ENCODE results near the gene PKD1L1.

PKD1L1 gene

DNA sequence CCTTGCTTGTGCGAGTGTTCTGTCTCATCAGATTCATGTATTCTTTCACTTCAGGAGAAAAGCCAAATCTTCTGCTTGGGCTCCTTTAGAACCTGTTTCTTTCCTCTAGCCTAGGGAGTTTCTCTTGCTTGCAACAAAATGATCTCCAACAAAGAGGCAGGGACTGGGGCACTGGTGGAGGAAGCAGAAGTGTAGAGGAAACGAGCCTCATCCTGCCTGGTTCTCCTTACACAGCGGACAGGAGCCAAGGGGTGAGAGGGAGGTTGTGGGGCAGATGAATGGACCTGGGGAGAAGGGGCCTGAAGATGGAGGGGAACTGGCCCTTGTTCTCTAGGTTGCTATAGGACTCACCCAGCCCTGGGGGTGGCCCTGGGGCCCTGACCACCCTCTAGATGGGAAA lies 141.1 kb downstream of the PKD1L1 start:
- ATAC-seq, result no peak
- no peak for TF ChIP-seq ZFP3 (CRISPR knock-in tag; IDR thresholded peaks at IDR 0.05)
- TF ChIP-seq PPARA (CRISPR knock-in tag; IDR thresholded peaks at IDR 0.05; ENCODE audit: borderline replicate concordance), result no peak
- TF ChIP-seq ZC3H10 (CRISPR knock-in tag; IDR thresholded peaks at IDR 0.05), result no peak
- no peak for TF ChIP-seq CSDC2 (CRISPR knock-in tag; IDR thresholded peaks at IDR 0.05)
- TF ChIP-seq ARNTL (CRISPR knock-in tag; IDR thresholded peaks at IDR 0.05; ENCODE audit: borderline replicate concordance, low read depth), result no peak
- no peak for TF ChIP-seq TCF4 (CRISPR knock-in tag; IDR thresholded peaks at IDR 0.05; ENCODE audit: borderline replicate concordance)
- no peak for TF ChIP-seq OSR1 (CRISPR knock-in tag; IDR thresholded peaks at IDR 0.05)
- TF ChIP-seq, protein P1, sequence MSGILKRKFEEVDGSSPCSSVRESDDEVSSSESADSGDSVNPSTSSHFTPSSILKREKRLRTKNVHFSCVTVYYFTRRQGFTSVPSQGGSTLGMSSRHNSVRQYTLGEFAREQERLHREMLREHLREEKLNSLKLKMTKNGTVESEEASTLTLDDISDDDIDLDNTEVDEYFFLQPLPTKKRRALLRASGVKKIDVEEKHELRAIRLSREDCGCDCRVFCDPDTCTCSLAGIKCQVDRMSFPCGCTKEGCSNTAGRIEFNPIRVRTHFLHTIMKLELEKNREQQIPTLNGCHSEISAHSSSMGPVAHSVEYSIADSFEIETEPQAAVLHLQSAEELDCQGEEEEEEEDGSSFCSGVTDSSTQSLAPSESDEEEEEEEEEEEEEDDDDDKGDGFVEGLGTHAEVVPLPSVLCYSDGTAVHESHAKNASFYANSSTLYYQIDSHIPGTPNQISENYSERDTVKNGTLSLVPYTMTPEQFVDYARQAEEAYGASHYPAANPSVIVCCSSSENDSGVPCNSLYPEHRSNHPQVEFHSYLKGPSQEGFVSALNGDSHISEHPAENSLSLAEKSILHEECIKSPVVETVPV (CRISPR knock-in tag; IDR thresholded peaks at IDR 0.05), result no peak
- TF ChIP-seq, protein P2, sequence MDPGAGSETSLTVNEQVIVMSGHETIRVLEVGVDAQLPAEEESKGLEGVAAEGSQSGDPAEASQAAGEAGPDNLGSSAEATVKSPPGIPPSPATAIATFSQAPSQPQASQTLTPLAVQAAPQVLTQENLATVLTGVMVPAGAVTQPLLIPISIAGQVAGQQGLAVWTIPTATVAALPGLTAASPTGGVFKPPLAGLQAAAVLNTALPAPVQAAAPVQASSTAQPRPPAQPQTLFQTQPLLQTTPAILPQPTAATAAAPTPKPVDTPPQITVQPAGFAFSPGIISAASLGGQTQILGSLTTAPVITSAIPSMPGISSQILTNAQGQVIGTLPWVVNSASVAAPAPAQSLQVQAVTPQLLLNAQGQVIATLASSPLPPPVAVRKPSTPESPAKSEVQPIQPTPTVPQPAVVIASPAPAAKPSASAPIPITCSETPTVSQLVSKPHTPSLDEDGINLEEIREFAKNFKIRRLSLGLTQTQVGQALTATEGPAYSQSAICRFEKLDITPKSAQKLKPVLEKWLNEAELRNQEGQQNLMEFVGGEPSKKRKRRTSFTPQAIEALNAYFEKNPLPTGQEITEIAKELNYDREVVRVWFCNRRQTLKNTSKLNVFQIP (CRISPR knock-in tag; IDR thresholded peaks at IDR 0.05; ENCODE audit: borderline replicate concordance, low read depth), result no peak
- TF ChIP-seq, protein P3, sequence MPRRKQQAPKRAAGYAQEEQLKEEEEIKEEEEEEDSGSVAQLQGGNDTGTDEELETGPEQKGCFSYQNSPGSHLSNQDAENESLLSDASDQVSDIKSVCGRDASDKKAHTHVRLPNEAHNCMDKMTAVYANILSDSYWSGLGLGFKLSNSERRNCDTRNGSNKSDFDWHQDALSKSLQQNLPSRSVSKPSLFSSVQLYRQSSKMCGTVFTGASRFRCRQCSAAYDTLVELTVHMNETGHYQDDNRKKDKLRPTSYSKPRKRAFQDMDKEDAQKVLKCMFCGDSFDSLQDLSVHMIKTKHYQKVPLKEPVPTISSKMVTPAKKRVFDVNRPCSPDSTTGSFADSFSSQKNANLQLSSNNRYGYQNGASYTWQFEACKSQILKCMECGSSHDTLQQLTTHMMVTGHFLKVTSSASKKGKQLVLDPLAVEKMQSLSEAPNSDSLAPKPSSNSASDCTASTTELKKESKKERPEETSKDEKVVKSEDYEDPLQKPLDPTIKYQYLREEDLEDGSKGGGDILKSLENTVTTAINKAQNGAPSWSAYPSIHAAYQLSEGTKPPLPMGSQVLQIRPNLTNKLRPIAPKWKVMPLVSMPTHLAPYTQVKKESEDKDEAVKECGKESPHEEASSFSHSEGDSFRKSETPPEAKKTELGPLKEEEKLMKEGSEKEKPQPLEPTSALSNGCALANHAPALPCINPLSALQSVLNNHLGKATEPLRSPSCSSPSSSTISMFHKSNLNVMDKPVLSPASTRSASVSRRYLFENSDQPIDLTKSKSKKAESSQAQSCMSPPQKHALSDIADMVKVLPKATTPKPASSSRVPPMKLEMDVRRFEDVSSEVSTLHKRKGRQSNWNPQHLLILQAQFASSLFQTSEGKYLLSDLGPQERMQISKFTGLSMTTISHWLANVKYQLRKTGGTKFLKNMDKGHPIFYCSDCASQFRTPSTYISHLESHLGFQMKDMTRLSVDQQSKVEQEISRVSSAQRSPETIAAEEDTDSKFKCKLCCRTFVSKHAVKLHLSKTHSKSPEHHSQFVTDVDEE (CRISPR knock-in tag; IDR thresholded peaks at IDR 0.05), result no peak
- TF ChIP-seq, protein P4, sequence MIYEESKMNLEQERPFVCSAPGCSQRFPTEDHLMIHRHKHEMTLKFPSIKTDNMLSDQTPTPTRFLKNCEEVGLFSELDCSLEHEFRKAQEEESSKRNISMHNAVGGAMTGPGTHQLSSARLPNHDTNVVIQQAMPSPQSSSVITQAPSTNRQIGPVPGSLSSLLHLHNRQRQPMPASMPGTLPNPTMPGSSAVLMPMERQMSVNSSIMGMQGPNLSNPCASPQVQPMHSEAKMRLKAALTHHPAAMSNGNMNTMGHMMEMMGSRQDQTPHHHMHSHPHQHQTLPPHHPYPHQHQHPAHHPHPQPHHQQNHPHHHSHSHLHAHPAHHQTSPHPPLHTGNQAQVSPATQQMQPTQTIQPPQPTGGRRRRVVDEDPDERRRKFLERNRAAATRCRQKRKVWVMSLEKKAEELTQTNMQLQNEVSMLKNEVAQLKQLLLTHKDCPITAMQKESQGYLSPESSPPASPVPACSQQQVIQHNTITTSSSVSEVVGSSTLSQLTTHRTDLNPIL (CRISPR knock-in tag; IDR thresholded peaks at IDR 0.05; ENCODE audit: low read depth), result no peak
- no peak for TF ChIP-seq ZNF565 (CRISPR knock-in tag; conservative IDR thresholded peaks at IDR 0.05; ENCODE audit: low read depth)
- TF ChIP-seq ESRRG (CRISPR knock-in tag; IDR thresholded peaks at IDR 0.05), result no peak
- no peak for TF ChIP-seq GLIS3 (CRISPR knock-in tag; IDR thresholded peaks at IDR 0.05)
- no peak for TF ChIP-seq RARB (CRISPR knock-in tag; IDR thresholded peaks at IDR 0.05)
- TF ChIP-seq, protein P5, sequence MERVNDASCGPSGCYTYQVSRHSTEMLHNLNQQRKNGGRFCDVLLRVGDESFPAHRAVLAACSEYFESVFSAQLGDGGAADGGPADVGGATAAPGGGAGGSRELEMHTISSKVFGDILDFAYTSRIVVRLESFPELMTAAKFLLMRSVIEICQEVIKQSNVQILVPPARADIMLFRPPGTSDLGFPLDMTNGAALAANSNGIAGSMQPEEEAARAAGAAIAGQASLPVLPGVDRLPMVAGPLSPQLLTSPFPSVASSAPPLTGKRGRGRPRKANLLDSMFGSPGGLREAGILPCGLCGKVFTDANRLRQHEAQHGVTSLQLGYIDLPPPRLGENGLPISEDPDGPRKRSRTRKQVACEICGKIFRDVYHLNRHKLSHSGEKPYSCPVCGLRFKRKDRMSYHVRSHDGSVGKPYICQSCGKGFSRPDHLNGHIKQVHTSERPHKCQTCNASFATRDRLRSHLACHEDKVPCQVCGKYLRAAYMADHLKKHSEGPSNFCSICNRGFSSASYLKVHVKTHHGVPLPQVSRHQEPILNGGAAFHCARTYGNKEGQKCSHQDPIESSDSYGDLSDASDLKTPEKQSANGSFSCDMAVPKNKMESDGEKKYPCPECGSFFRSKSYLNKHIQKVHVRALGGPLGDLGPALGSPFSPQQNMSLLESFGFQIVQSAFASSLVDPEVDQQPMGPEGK (CRISPR knock-in tag; IDR thresholded peaks at IDR 0.05; ENCODE audit: borderline replicate concordance), result no peak

DNA sequence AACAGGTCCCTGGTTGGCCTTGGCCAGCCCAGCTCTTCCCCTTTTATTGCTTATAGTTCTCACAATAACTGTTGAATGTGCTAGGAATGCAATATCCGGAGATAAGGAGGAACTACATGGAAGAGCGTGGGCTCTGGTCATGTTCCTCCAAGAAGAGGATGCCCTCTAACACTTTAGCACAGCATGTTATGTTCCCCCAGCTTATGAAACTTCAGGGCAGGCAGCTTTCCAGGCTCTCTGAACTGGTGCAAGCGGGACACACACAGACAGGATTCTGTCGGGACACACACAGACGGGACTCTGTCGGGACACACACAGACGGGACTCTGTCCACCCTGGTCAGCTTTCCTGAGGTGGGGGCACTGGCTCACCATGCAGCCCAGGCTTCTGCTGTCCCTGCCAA lies 141.6 kb downstream of the PKD1L1 start:
- no peak; the same call in 2 of the 3 replicates for ATAC-seq
- TF ChIP-seq ARNTL (CRISPR knock-in tag; IDR thresholded peaks at IDR 0.05; ENCODE audit: borderline replicate concordance, low read depth), result no peak
- TF ChIP-seq ESRRG (CRISPR knock-in tag; IDR thresholded peaks at IDR 0.05), result no peak
- TF ChIP-seq, protein P2 (CRISPR knock-in tag; IDR thresholded peaks at IDR 0.05; ENCODE audit: borderline replicate concordance, low read depth), result no peak
- no peak for TF ChIP-seq ZNF8 (CRISPR knock-in tag; IDR thresholded peaks at IDR 0.05)
- no peak for TF ChIP-seq ZNF565 (CRISPR knock-in tag; conservative IDR thresholded peaks at IDR 0.05; ENCODE audit: low read depth)
- TF ChIP-seq OSR1 (CRISPR knock-in tag; IDR thresholded peaks at IDR 0.05), result no peak
